GM12891 (cell line): Measurements from ENCODE around the gene KDM4B.

Experiments
- POLR2AphosphoS5 ChIP-seq: IDR thresholded peaks from 2 replicates; pipeline ENCODE4 v1.6.1; 2011; ENCODE audit warnings: low read depth, low read length, control low read depth
- TAF1 ChIP-seq: IDR thresholded peaks from 2 replicates; pipeline ENCODE4 v1.6.1; 2011; ENCODE audit warnings: low read depth, low read length, control low read depth

GRCh38 chr19:5133986-5134595 lies 165.2 kb downstream of the KDM4B start:
- TF ChIP-seq POLR2AphosphoS5 (no peak), TAF1 (no peak)
